Measurements from ENCODE around the gene IER3.

IER3 gene

GRCh38 chr6:30716879-30717128, 27.5 kb downstream of the IER3 start (continued):
- TF ChIP-seq SP2 (tag by site-specific recombination; IDR thresholded peaks at IDR 0.05) (no peak), ZNF174 (tag by site-specific recombination; IDR thresholded peaks at IDR 0.05) (no peak), ZNF660 (tag by site-specific recombination; IDR thresholded peaks at IDR 0.05) (peak; percentile 39), ZFHX2 (tag by site-specific recombination; conservative IDR thresholded peaks at IDR 0.05) (no peak), ZNF404 (tag by site-specific recombination; IDR thresholded peaks at IDR 0.05) (no peak), ZNF248 (tag by site-specific recombination; IDR thresholded peaks at IDR 0.05) (no peak), HOXC10 (CRISPR knock-in tag; IDR thresholded peaks at IDR 0.05) (no peak), ZNF610 (tag by site-specific recombination; IDR thresholded peaks at IDR 0.05; ENCODE audit: borderline replicate concordance) (no peak), ZBTB17 (tag by site-specific recombination; IDR thresholded peaks at IDR 0.05) (no peak), FEZF1 (tag by site-specific recombination; IDR thresholded peaks at IDR 0.05) (no peak), ZNF391 (tag by site-specific recombination; IDR thresholded peaks at IDR 0.05; ENCODE audit: borderline replicate concordance, low read depth) (0 out of 2 replicates have a peak, but pooled peaks have one; percentile 22), ZNF423 (tag by site-specific recombination; IDR thresholded peaks at IDR 0.05) (no peak; the same call in 1 of the 2 replicates), YY1 (tag by site-specific recombination; IDR thresholded peaks at IDR 0.05) (no peak; the same call in 1 of the 2 replicates), ZFP37 (tag by site-specific recombination; IDR thresholded peaks at IDR 0.05) (peak; percentile 42; the same call in 1 of the 2 replicates), ZNF530 (tag by site-specific recombination; IDR thresholded peaks at IDR 0.05; ENCODE audit: low read depth) (no peak), ZNF548 (tag by site-specific recombination; IDR thresholded peaks at IDR 0.05) (no peak), SCRT2 (tag by site-specific recombination; IDR thresholded peaks at IDR 0.05) (no peak), ZBTB8A (tag by site-specific recombination; IDR thresholded peaks at IDR 0.05) (no peak), ZNF112 (tag by site-specific recombination; IDR thresholded peaks at IDR 0.05) (no peak), ZNF16 (tag by site-specific recombination; IDR thresholded peaks at IDR 0.05; ENCODE audit: low read depth) (peak; percentile 30; the same call in 1 of the 2 replicates), GFI1B (tag by site-specific recombination; IDR thresholded peaks at IDR 0.05) (no peak), OVOL3 (tag by site-specific recombination; IDR thresholded peaks at IDR 0.05) (no peak), ZNF366 (tag by site-specific recombination; conservative IDR thresholded peaks at IDR 0.05) (no peak), ZNF221 (tag by site-specific recombination; IDR thresholded peaks at IDR 0.05; ENCODE audit: borderline replicate concordance) (no peak)
- TF ChIP-seq, protein P1, sequence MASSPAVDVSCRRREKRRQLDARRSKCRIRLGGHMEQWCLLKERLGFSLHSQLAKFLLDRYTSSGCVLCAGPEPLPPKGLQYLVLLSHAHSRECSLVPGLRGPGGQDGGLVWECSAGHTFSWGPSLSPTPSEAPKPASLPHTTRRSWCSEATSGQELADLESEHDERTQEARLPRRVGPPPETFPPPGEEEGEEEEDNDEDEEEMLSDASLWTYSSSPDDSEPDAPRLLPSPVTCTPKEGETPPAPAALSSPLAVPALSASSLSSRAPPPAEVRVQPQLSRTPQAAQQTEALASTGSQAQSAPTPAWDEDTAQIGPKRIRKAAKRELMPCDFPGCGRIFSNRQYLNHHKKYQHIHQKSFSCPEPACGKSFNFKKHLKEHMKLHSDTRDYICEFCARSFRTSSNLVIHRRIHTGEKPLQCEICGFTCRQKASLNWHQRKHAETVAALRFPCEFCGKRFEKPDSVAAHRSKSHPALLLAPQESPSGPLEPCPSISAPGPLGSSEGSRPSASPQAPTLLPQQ (tag by site-specific recombination; IDR thresholded peaks at IDR 0.05) = no peak
- TF ChIP-seq, protein P2, sequence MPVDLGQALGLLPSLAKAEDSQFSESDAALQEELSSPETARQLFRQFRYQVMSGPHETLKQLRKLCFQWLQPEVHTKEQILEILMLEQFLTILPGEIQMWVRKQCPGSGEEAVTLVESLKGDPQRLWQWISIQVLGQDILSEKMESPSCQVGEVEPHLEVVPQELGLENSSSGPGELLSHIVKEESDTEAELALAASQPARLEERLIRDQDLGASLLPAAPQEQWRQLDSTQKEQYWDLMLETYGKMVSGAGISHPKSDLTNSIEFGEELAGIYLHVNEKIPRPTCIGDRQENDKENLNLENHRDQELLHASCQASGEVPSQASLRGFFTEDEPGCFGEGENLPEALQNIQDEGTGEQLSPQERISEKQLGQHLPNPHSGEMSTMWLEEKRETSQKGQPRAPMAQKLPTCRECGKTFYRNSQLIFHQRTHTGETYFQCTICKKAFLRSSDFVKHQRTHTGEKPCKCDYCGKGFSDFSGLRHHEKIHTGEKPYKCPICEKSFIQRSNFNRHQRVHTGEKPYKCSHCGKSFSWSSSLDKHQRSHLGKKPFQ (tag by site-specific recombination; IDR thresholded peaks at IDR 0.05) = no peak; the same call in 1 of the 2 replicates
- TF ChIP-seq, protein P3, sequence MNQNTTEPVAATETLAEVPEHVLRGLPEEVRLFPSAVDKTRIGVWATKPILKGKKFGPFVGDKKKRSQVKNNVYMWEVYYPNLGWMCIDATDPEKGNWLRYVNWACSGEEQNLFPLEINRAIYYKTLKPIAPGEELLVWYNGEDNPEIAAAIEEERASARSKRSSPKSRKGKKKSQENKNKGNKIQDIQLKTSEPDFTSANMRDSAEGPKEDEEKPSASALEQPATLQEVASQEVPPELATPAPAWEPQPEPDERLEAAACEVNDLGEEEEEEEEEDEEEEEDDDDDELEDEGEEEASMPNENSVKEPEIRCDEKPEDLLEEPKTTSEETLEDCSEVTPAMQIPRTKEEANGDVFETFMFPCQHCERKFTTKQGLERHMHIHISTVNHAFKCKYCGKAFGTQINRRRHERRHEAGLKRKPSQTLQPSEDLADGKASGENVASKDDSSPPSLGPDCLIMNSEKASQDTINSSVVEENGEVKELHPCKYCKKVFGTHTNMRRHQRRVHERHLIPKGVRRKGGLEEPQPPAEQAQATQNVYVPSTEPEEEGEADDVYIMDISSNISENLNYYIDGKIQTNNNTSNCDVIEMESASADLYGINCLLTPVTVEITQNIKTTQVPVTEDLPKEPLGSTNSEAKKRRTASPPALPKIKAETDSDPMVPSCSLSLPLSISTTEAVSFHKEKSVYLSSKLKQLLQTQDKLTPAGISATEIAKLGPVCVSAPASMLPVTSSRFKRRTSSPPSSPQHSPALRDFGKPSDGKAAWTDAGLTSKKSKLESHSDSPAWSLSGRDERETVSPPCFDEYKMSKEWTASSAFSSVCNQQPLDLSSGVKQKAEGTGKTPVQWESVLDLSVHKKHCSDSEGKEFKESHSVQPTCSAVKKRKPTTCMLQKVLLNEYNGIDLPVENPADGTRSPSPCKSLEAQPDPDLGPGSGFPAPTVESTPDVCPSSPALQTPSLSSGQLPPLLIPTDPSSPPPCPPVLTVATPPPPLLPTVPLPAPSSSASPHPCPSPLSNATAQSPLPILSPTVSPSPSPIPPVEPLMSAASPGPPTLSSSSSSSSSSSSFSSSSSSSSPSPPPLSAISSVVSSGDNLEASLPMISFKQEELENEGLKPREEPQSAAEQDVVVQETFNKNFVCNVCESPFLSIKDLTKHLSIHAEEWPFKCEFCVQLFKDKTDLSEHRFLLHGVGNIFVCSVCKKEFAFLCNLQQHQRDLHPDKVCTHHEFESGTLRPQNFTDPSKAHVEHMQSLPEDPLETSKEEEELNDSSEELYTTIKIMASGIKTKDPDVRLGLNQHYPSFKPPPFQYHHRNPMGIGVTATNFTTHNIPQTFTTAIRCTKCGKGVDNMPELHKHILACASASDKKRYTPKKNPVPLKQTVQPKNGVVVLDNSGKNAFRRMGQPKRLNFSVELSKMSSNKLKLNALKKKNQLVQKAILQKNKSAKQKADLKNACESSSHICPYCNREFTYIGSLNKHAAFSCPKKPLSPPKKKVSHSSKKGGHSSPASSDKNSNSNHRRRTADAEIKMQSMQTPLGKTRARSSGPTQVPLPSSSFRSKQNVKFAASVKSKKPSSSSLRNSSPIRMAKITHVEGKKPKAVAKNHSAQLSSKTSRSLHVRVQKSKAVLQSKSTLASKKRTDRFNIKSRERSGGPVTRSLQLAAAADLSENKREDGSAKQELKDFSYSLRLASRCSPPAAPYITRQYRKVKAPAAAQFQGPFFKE (tag by site-specific recombination; IDR thresholded peaks at IDR 0.05; ENCODE audit: borderline replicate concordance) = no peak
- TF ChIP-seq, protein P4, sequence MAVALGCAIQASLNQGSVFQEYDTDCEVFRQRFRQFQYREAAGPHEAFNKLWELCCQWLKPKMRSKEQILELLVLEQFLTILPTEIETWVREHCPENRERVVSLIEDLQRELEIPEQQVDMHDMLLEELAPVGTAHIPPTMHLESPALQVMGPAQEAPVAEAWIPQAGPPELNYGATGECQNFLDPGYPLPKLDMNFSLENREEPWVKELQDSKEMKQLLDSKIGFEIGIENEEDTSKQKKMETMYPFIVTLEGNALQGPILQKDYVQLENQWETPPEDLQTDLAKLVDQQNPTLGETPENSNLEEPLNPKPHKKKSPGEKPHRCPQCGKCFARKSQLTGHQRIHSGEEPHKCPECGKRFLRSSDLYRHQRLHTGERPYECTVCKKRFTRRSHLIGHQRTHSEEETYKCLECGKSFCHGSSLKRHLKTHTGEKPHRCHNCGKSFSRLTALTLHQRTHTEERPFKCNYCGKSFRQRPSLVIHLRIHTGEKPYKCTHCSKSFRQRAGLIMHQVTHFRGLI (tag by site-specific recombination; IDR thresholded peaks at IDR 0.05) = no peak; the same call in 1 of the 2 replicates
- TF ChIP-seq, protein P5, sequence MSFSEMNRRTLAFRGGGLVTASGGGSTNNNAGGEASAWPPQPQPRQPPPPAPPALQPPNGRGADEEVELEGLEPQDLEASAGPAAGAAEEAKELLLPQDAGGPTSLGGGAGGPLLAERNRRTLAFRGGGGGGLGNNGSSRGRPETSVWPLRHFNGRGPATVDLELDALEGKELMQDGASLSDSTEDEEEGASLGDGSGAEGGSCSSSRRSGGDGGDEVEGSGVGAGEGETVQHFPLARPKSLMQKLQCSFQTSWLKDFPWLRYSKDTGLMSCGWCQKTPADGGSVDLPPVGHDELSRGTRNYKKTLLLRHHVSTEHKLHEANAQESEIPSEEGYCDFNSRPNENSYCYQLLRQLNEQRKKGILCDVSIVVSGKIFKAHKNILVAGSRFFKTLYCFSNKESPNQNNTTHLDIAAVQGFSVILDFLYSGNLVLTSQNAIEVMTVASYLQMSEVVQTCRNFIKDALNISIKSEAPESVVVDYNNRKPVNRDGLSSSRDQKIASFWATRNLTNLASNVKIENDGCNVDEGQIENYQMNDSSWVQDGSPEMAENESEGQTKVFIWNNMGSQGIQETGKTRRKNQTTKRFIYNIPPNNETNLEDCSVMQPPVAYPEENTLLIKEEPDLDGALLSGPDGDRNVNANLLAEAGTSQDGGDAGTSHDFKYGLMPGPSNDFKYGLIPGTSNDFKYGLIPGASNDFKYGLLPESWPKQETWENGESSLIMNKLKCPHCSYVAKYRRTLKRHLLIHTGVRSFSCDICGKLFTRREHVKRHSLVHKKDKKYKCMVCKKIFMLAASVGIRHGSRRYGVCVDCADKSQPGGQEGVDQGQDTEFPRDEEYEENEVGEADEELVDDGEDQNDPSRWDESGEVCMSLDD (tag by site-specific recombination; IDR thresholded peaks at IDR 0.05) = no peak
